GM10847 (cell line): ENCODE data around the gene USH1C.

Source experiments
- POLR2A ChIP-seq: IDR thresholded peaks from 2 replicates; pipeline ENCODE4 v1.6.1; 2011; ENCODE audit not compliant: insufficient read length; ENCODE audit errors: extremely low read depth

The USH1C gene

GRCh38 chr11:17559341-17560087, 15.3 kb upstream of the USH1C start:
- no peak for TF ChIP-seq POLR2A

DNA sequence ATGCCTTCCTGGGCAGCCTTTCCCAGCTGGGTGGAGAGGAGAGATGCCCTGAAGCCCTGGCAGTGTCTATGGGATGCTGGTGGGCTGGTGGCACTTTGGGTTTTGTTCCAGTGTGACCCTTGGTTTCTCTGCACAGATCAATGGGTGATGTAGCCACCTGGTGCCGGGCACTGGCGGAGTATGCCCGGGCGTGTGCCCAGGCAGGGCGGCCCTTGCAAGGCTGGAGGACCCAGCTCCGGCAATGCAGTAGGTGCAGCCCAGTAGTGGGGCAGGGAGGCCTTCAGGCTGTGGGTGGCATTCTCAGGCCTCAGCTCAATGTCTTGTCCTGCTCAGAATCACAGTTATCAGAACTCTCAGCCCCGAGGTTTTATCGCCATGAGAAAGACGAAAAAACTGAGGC, 14.7 kb upstream of the USH1C start:
- no peak for TF ChIP-seq POLR2A

GRCh38 chr11:17558025-17558780, 14.0 kb upstream of the USH1C start:
- TF ChIP-seq POLR2A, result no peak

DNA sequence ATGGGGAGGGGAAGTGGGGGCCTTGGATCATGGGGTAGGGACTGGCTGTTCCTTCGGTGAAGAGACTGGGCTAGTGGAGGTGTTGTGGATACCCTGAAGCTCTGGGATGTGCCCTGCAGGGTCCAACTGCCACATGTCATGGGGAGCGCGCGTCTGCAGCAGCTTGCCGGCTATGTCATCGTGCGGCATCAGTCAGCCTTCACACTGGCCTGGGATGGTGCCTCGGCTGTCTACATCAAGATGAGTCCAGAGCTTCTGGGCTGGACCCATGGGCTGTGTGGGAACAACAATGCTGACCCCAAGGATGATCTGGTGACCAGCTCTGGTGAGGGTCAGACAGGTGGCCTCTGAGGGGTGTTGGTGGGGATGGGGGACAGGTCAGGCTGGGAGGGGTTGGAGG, 12.8 kb upstream of the USH1C start:
- TF ChIP-seq POLR2A, result no peak

GRCh38 chr11:17554487-17554886, 10.3 kb upstream of the USH1C start:
- TF ChIP-seq POLR2A, result no peak

DNA sequence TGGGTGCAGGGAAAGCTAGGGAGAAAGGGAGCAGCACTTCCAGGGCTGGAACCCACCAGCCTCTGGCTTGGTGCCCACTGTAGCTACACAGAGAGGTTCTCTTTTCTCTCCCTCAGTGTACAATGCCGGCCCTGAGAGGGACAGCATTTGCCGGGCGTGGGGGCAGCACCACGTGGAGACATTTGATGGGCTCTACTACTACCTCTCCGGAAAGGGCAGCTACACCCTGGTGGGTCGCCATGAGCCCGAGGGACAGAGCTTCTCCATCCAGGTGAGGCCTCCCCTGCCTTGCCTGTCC, 9.0 kb upstream of the USH1C start:
- no peak for TF ChIP-seq POLR2A

GRCh38 chr11:17552392-17553248, 8.4 kb upstream of the USH1C start:
- no peak for TF ChIP-seq POLR2A

GRCh38 chr11:17552041-17552355, 7.8 kb upstream of the USH1C start:
- no peak for TF ChIP-seq POLR2A

DNA sequence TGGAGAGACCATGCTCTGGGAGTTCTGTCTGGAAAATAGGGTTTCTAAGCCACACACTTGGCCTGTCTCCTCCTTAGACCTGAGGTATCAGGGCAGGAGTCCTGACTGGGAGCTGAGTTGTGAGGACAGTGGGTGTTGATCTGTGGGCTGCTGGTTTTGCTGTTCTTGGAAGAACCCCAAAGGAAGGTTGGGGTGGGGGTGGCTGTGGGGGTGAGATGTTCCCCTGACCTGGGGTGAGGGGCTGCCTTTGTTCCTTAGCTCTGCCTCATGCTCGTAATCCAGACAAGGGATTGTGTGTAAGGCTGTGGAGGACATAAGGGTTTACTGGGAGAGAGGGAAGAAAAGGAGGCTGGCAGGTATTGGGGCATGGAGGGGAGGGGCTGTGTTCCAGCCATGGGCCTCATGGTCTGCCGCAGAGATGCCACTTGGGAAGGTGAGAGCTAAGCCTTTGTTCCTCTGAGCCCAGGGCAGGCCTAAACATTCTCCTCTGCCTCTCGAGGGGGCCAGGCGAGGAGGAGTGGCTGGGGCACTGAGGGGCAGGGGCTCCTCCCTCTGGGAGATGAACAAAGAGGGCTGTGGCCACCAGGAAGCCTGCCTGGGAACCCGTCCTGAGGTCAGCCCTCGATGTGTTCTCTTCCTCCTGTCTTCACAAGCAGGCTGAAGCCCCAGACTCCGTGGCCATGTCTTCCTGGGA, 7.3 kb upstream of the USH1C start:
- no peak for TF ChIP-seq POLR2A

DNA sequence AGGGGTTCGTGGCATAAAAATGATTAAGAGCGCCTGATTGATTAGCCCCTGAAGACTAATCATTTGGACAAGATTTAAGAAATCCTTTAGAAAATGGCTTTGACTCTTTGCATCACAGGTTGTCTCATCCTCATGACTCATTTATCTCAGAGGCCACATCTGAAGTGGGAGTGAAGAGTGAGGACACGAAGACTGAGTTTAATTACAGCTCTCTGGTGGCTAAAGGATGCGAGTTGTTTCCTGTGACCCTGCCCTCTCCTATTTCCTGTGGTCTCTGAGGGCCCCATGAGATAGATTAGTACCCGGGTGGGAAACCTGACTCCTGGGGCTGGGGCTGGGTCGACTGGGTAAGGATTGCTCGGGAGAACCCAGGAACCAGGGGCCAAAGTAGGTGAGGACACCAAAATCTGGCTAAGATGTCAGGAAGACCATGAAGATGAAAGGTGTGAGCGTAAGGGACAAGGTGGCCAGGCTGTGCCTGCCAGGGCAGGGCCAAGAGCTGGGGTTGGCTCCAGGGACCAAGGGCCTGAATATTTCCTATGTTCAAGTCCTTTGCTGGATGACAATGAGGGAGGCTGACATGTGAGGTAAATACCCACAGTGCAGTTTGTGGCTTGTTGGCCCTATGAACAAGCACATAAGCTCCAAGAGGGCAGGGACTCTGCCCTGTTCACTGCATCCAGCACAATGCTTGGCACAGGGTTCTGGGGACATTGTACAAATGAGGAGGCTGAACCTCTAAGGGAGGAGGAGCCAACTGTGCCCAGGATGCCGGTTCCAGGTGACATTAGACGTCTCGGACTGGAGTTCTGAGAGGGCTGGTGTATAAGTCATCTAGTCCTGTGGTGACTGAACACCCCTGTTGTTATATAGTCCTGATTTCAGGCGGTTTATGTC, 6.5 kb upstream of the USH1C start:
- no peak for TF ChIP-seq POLR2A

GRCh38 chr11:17548444-17548843, 4.2 kb upstream of the USH1C start:
- TF ChIP-seq POLR2A, result no peak

DNA sequence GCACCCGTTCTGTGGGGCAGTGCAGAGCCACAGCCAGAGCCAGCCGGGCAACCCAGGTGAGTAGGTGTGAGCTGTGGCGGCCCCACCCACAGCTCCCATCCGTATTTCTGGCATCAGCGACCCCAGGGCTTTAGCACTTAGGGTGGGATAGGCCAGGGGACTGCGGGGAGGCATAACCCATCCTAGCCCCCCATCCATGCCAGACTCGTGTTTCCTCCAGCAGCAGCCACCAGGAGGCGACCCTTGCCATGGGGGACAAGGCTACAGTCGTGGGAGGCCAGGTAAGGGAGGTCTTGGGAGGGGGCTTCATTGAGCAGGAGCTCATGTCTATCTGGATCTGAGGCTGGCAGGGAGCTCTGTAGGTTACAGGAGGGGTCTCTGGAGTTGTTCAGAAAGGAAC, 3.7 kb upstream of the USH1C start:
- no peak for TF ChIP-seq POLR2A

GRCh38 chr11:17547051-17547577, 2.9 kb upstream of the USH1C start, which contains the start of gene OTOG:
OTOG (plus strand) TSS chr11:17547259; CDS start chr11:17547373, 114 bp downstream.
- no peak for TF ChIP-seq POLR2A

GRCh38 chr11:17546240-17546639, 2.0 kb upstream of the USH1C start:
- TF ChIP-seq POLR2A, result no peak
